Cardiac muscle cell (in vitro differentiated cells and primary cell): Measurements from ENCODE around the gene EPB41. TPM values are rescaled to one million over a fixed set of nuclear protein-coding genes. Genes with fewer than 3 reads are reported as not detected.

ENCODE experiments used
- DNase-seq, 2 donors: peaks; one replicate each; pipeline versions ENCODE4 v3.0.0 to v3.0.0-alpha.2; 2010 to 2017; ENCODE audit warnings: low read depth in 1 of 2, low spot score in 1 of 2
- H3K27ac ChIP-seq: fragments of 200-600 bp; sonication (generic); 2 replicates; pipeline ENCODE4 v1.5.1; 2016
- H3K27me3 ChIP-seq: fragments of 200-600 bp; sonication (generic); 2 replicates; pipeline ENCODE4 v1.6.0; 2016; ENCODE audit warnings: control low read depth
- H3K36me3 ChIP-seq: fragments of 200-600 bp; sonication (generic); 2 replicates; pipeline ENCODE4 v1.5.1; 2016; ENCODE audit warnings: control low read depth
- H3K4me1 ChIP-seq: fragments of 200-600 bp; sonication (generic); 2 replicates; pipeline ENCODE4 v1.8.1; 2017; ENCODE audit warnings: low read depth, mild to moderate bottlenecking, mixed run types
- H3K4me3 ChIP-seq: fragments of 200-600 bp; sonication (generic); 2 replicates; pipeline ENCODE4 v1.5.1; 2016; ENCODE audit warnings: mild to moderate bottlenecking
- H3K9me3 ChIP-seq: fragments of 200-600 bp; sonication (generic); 2 replicates; pipeline ENCODE4 v1.5.1; 2017; ENCODE audit warnings: low read depth, mild to moderate bottlenecking, control low read depth
- polyA plus RNA-seq: library from polyadenylated mRNA; unstranded; fragments of >200 nt; fragmentation: Nextera tagmentation; extraction: Ambion mirVana; gene quantifications from 2 replicates; pipeline ENCODE4 v1.2.1, GENCODE V29; 2016
- total RNA-seq: library from RNA; depleted of rRNA; stranded (reverse); fragments of >200 nt; gene quantifications from 2 replicates; pipeline ENCODE4 v1.2.3, GENCODE V29; 2016
- TF ChIP-seq, protein P1 (sequence below): IDR thresholded peaks from 2 replicates; pipeline ENCODE4 v1.5.1; 2012; ENCODE audit warnings: low read depth, mild to moderate bottlenecking, low read length

EPB41 gene
- total and polyA plus RNA-seq, 2 experiments from 2014 or later = 15.4 to 50.5 TPM

DNA sequence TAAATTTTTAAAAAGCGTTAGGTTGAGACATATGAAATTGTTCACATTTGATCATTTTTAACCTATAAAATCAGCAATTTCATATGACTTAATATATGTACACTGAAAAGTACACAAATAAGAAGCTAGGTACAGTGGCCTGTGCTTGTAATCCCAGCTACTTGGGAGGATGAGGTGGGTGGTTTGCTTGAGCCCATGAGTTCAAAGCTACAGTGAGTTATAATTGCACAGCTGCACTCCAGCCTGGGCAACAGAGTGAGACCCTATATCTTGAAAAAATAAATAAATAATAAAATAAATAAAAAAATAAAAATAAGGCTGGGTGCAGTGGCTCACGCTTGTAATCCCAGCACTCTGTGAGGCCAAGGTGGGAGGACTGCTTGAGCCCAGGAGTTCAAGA, 5.2 kb upstream of the EPB41 start:
- DNase-seq = no peak

DNA sequence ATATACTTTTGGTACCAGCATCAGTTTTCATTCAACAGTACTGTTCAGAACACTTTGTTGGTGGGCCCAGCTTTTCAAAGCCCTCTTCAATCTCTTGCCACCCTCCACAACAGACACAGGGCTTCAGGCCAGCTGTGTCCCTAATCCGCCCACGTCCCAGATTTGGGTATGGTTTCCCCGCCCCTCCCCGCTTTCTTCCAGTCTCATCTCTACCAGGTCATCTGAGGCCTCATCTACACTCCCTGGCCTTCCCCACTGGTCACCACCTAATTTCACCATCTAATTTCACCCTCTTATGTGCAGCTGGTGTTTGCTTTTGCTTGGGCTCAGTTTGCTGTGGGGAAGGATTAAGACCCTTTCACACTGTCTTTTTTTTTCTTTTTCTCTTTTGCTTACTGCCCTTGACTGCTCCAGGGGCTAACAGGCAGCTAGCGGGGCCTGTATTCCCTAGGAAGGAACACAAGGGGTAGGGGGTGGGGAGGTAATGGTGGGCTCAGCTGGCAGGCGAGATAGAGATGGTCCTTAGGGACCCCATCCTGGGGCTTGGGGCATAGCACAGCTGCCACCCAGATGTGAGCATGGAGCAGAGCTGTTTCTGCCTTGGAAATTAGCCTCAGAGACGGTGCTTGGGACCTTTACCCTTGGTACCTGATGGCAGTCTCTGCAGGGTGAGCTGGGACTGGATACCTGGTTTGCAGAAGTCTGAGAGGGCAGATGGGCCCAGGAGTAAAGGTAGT, 3.8 kb upstream of the EPB41 start:
- DNase-seq = no peak
- Histone ChIP-seq H3K27ac (no peak overlapping the region), H3K4me3 (no peak overlapping the region), H3K9me3 (no peaks in the 10 kb centered on the region), H3K4me1 (peaks cover 4% of the 10 kb centered on the region), H3K27me3 (no peaks in the 10 kb centered on the region), H3K36me3 (no peaks in the 10 kb centered on the region)
- TF ChIP-seq, protein P1, sequence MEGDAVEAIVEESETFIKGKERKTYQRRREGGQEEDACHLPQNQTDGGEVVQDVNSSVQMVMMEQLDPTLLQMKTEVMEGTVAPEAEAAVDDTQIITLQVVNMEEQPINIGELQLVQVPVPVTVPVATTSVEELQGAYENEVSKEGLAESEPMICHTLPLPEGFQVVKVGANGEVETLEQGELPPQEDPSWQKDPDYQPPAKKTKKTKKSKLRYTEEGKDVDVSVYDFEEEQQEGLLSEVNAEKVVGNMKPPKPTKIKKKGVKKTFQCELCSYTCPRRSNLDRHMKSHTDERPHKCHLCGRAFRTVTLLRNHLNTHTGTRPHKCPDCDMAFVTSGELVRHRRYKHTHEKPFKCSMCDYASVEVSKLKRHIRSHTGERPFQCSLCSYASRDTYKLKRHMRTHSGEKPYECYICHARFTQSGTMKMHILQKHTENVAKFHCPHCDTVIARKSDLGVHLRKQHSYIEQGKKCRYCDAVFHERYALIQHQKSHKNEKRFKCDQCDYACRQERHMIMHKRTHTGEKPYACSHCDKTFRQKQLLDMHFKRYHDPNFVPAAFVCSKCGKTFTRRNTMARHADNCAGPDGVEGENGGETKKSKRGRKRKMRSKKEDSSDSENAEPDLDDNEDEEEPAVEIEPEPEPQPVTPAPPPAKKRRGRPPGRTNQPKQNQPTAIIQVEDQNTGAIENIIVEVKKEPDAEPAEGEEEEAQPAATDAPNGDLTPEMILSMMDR = no peak

More for the DNA sequence above, 5.2 kb upstream of the EPB41 start:
- H3K4me3 ChIP-seq = no peak overlapping the region
- H3K4me1 ChIP-seq = no peaks in the 10 kb centered on the region
- no peak overlapping the region for H3K27ac ChIP-seq
- no peaks in the 10 kb centered on the region for H3K36me3 ChIP-seq
- TF ChIP-seq, protein P1 = no peak
- H3K27me3 ChIP-seq = no peaks in the 10 kb centered on the region
- no peaks in the 10 kb centered on the region for H3K9me3 ChIP-seq

DNA sequence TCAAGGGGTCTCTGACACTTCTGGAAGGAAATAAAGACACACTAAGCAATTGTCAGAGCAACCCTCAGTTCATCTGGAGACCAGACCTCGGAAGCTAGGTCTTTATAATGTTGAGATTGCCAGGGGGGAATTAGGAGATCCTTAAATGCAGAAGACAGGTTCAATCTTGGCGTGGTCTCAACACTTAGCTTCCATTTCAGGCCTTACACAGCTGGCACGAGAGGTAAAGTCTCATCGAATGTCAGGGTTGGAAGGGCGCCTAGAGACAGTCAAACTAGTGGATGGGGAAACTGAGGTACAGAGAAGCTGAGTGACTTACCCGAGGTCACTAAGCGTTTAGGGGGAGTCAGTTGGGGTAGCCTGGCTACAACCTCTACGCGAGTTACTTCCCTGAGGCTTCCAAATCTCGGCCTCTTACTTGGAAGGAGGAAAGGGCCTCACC, 562 bp upstream of the EPB41 start:
- TF ChIP-seq, protein P1 = no peak
- peaks cover 7% of the 10 kb centered on the region for H3K4me1 ChIP-seq
- no peaks in the 10 kb centered on the region for H3K27me3 ChIP-seq
- no peaks in the 10 kb centered on the region for H3K36me3 ChIP-seq
- no peak for DNase-seq
- H3K27ac ChIP-seq = peak overlapping the region; percentile 10
- peak overlapping the region; percentile 59 for H3K4me3 ChIP-seq
- H3K9me3 ChIP-seq = no peaks in the 10 kb centered on the region

DNA sequence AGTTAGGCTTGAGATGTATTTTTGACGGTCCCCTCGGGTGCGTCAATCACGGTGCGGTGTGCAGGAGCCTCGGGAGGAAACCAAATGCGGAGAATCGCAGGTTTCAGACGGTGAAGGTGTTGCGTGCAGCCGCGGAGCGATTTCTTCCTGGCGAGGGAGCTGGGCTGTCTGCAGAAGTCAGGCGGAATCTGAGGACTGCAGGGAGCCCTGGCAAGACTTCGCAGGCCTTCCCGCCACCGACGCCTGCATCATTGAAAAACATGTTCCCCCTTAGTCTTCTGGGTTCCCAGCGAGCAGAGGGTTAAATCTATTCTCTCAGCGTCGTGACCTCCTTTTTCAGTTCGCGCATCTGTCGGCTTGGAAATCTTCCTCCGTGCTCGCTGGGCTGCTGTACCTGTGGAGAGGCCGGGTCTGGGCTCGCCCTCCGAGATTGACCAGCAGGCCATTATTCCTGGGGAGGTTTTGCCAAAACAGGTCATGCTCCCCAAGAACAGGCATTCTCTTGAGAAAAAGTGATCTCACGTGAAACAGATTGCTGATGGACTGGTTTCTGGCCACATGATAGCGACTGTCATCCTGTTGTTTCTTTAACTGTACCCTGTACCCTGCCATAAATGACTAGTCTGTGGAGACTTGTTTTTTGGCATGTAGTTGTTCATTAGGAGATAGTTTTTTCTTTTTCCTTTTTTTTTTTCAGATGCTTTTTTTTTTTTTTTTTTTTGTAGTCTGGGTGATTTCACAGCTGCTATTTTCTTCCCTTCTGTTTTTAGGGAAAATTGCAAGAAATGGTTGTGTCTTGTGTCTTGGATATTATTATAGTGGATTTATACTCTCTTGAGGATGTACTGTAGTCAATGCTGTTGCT, 894 bp downstream of the EPB41 start:
- Histone ChIP-seq H3K4me3 (peak overlapping the region; percentile 59), H3K9me3 (no peaks in the 10 kb centered on the region), H3K4me1 (peaks cover 11% of the 10 kb centered on the region), H3K36me3 (no peaks in the 10 kb centered on the region), H3K27me3 (no peaks in the 10 kb centered on the region), H3K27ac (peak overlapping the region; percentile 84)
- TF ChIP-seq, protein P1 = no peak
- peak; percentile 52 to 57 for DNase-seq

DNA sequence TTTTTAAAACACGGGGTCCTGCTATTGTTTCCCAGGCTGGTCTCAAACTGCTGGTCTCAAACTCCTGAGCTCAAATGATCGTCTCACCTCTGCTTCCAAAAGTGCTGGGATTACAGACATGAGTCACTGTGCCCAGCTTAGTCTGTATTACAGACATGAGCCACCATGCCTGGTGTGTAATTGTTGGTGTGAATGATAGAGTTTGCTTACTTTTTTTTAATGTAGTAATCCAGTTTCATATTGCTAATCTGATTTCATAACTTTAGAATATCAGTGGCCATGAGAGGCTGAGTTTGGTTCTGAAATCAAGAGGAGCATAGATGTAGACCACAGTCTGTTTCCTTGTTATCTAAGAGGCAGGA, 3.4 kb downstream of the EPB41 start:
- Histone ChIP-seq H3K9me3 (no peaks in the 10 kb centered on the region), H3K27ac (no peak overlapping the region), H3K36me3 (no peaks in the 10 kb centered on the region), H3K4me1 (peaks cover 17% of the 10 kb centered on the region), H3K27me3 (no peaks in the 10 kb centered on the region), H3K4me3 (no peak overlapping the region)
- TF ChIP-seq, protein P1 = no peak
- DNase-seq = no peak
